GM18861 (cell line): ENCODE data around the gene MYO9B.
A peak's percentile ranks its signal among the peaks of the same experiment; 100 is the strongest.

Source experiments
- ATAC-seq: cut with Tn5 transposase; IDR thresholded peaks from one replicate; pipeline ENCODE4 v1.9.1; 2021; ENCODE audit not compliant: unreplicated experiment

The MYO9B gene

GRCh38 chr19:17209126-17210036, 133.8 kb downstream of the MYO9B start:
- ATAC-seq: no peak

GRCh38 chr19:17210296-17210695, 134.7 kb downstream of the MYO9B start:
- ATAC-seq: no peak

GRCh38 chr19:17211547-17212446, 136.2 kb downstream of the MYO9B start:
- no peak for ATAC-seq

- ATAC-seq: no peak
Observed at GRCh38 chr19:17213334-17213733, 137.8 kb downstream of the MYO9B start.

- no peak for ATAC-seq
Observed at GRCh38 chr19:17214508-17215126, 139.0 kb downstream of the MYO9B start.

- peak; percentile 77 for ATAC-seq
Observed at GRCh38 chr19:17215127-17215971, 139.8 kb downstream of the MYO9B start, which contains the start of gene USE1. Gene USE1 (plus strand): TSS chr19:17215357. CDS start chr19:17215406, 49 bp downstream.

GRCh38 chr19:17216058-17216670, 140.6 kb downstream of the MYO9B start:
- no peak for ATAC-seq

GRCh38 chr19:17219286-17219685, 143.7 kb downstream of the MYO9B start:
- ATAC-seq: no peak

- ATAC-seq: no peak
Observed at GRCh38 chr19:17220207-17220758, 144.7 kb downstream of the MYO9B start.

GRCh38 chr19:17225053-17225452, 149.5 kb downstream of the MYO9B start:
- ATAC-seq: no peak

GRCh38 chr19:17226002-17226933, 150.7 kb downstream of the MYO9B start, which contains the start of gene OCEL1:
Gene OCEL1 (plus strand): TSS chr19:17226226. CDS start chr19:17226248, 22 bp downstream.
- ATAC-seq: peak; percentile 85

GRCh38 chr19:17227798-17228367, 152.3 kb downstream of the MYO9B start:
- no peak for ATAC-seq

GRCh38 chr19:17229890-17230289, 154.3 kb downstream of the MYO9B start:
- no peak for ATAC-seq

GRCh38 chr19:17232258-17232657, 156.7 kb downstream of the MYO9B start:
- ATAC-seq: no peak

GRCh38 chr19:17234911-17235299, 159.3 kb downstream of the MYO9B start:
- ATAC-seq: no peak

GRCh38 chr19:17235300-17235970, 159.9 kb downstream of the MYO9B start:
- ATAC-seq: peak; percentile 67

GRCh38 chr19:17235971-17236777, 160.6 kb downstream of the MYO9B start:
- ATAC-seq: peak; percentile 15
